ENCODE data around the gene TMEM178B. TPM values are rescaled to one million over a fixed set of nuclear protein-coding genes. Genes with fewer than 3 reads are reported as not detected.
"Not testable (repeated sequence)": the region's sequence is repeated elsewhere in the genome, so short reads cannot be mapped to it uniquely, and the experiment has no call there.

Gene TMEM178B
- total and polyA plus RNA-seq, 9 of the 15 experiments (the other 6 are each of a cell fraction or from before 2014, with no cell fraction given): under 0.01 to 0.03 (median 0.01) TPM; not detected in 5

DNA sequence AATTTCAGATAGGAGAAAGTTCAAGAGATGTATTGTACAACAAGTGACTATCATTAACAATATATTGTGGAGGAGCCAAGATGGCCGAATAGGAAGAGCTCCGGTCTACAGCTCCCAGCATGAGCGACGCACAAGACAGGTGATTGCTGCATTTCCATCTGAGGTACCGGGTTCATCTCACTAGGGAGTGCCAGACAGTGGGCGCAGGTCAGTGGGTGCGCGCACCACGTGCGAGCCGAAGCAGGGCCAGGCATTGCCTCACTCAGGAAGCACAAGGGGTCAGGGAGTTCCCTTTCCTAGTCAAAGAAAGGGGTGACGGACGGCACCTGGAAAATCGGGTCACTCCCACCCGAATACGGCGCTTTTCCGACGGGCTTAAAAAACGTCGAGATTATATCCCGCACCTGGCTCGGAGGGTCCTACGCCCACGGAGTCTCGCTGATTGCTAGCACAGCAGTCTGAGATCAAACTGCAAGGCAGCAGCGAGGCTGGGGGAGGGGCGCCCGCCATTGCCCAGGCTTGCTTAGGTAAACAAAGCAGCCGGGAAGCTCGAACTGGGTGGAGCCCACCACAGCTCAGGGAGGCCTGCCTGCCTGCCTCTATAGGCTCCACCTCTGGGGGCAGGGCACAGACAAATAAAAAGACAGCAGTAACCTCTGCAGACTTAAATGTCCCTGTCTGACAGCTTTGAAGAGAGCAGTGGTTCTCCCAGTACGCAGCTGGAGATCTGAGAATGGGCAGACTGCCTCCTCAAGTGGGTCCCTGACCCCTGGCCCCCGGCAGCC, 41.1 kb upstream of the TMEM178B start:
- H3K9ac ChIP-seq (ENCODE audit: insufficient read depth in 1 of 2, low read depth in 2 of 2, low read length in 2 of 2); H3K36me3 ChIP-seq (ENCODE audit: control insufficient read depth, insufficient read depth, low read length); H3K9me3 ChIP-seq (replicated peaks; ENCODE audit: control insufficient read depth, insufficient read depth, low read depth, low read length); H3K27me3 ChIP-seq (ENCODE audit: control insufficient read depth in 2 of 2, insufficient read depth in 2 of 2, low read length in 2 of 2); DNase-seq (ENCODE audit: extremely low read depth in 1 of 4, low spot score in 3 of 4); H3K9me1 ChIP-seq (ENCODE audit: control insufficient read depth, insufficient read depth, low read length); H4K20me1 ChIP-seq (replicated peaks; ENCODE audit: control insufficient read depth, insufficient read depth, low read length); ATAC-seq; H3K4me1 ChIP-seq (replicated peaks in 1 of 2; ENCODE audit: control insufficient read depth in 2 of 2, insufficient read depth in 2 of 2, low read length in 2 of 2); CTCF ChIA-PET (ENCODE audit: low intra/inter-chr PET ratio); H3K79me2 ChIP-seq (ENCODE audit: control insufficient read depth, insufficient read depth, low read length); in situ Hi-C loops (cut with MboI); intact Hi-C loops (cut with micrococcal nuclease); FAIRE-seq; BruUV-seq (replicated peaks); TF ChIP-seq CEBPG (tag; conservative IDR thresholded peaks at IDR 0.05 in 1 of 2, IDR thresholded peaks at IDR 0.05 in 1 of 2): not testable (repeated sequence)
- 25% methylated on average over 27 of the region's 33 CpGs for WGBS (ENCODE audit: insufficient coverage, low coverage, missing lambda C conversion rate)
- H2AFZ ChIP-seq (ENCODE audit: low read depth, low read length): peak overlapping the region; percentile 91
- peak overlapping the region; percentile 2; the same call in 1 of the 3 replicates for H3K27ac ChIP-seq (ENCODE audit: extremely low read depth, low read depth, low read length)
- H3K4me3 ChIP-seq: 0 out of 2 replicates have a peak overlapping the region, but pooled peaks have one; percentile 3
- peak overlapping the region; percentile 65 for H3K4me2 ChIP-seq (ENCODE audit: insufficient read depth, low read length)
- POLR2A ChIA-PET: interaction anchor here (0.6 kb wide), 1 partner anchor 71 kb away, joined by 3 read pairs; no protein-coding TSS in a partner anchor
- TF ChIP-seq L3MBTL2 (IDR thresholded peaks at IDR 0.05) (peak; percentile 52; the same call in 1 of the 2 replicates), CEBPG (CRISPR knock-in tag; IDR thresholded peaks at IDR 0.05) (peak; percentile 27; the same call in 1 of the 2 replicates), SRF (CRISPR knock-in tag; IDR thresholded peaks at IDR 0.05) (0 out of 4 replicates have a peak, but pooled peaks of 1 of the 2 experiments have one; percentile 18), POLR2G (IDR thresholded peaks at IDR 0.05; ENCODE audit: low read depth, low read length) (peak; percentile 41)
- TF ChIP-seq, protein P1, sequence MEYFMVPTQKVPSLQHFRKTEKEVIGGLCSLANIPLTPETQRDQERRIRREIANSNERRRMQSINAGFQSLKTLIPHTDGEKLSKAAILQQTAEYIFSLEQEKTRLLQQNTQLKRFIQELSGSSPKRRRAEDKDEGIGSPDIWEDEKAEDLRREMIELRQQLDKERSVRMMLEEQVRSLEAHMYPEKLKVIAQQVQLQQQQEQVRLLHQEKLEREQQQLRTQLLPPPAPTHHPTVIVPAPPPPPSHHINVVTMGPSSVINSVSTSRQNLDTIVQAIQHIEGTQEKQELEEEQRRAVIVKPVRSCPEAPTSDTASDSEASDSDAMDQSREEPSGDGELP (CRISPR knock-in tag; IDR thresholded peaks at IDR 0.05; ENCODE audit: borderline replicate concordance): peak; percentile 25; the same call in 1 of the 2 replicates
- TF ChIP-seq, protein P2, sequence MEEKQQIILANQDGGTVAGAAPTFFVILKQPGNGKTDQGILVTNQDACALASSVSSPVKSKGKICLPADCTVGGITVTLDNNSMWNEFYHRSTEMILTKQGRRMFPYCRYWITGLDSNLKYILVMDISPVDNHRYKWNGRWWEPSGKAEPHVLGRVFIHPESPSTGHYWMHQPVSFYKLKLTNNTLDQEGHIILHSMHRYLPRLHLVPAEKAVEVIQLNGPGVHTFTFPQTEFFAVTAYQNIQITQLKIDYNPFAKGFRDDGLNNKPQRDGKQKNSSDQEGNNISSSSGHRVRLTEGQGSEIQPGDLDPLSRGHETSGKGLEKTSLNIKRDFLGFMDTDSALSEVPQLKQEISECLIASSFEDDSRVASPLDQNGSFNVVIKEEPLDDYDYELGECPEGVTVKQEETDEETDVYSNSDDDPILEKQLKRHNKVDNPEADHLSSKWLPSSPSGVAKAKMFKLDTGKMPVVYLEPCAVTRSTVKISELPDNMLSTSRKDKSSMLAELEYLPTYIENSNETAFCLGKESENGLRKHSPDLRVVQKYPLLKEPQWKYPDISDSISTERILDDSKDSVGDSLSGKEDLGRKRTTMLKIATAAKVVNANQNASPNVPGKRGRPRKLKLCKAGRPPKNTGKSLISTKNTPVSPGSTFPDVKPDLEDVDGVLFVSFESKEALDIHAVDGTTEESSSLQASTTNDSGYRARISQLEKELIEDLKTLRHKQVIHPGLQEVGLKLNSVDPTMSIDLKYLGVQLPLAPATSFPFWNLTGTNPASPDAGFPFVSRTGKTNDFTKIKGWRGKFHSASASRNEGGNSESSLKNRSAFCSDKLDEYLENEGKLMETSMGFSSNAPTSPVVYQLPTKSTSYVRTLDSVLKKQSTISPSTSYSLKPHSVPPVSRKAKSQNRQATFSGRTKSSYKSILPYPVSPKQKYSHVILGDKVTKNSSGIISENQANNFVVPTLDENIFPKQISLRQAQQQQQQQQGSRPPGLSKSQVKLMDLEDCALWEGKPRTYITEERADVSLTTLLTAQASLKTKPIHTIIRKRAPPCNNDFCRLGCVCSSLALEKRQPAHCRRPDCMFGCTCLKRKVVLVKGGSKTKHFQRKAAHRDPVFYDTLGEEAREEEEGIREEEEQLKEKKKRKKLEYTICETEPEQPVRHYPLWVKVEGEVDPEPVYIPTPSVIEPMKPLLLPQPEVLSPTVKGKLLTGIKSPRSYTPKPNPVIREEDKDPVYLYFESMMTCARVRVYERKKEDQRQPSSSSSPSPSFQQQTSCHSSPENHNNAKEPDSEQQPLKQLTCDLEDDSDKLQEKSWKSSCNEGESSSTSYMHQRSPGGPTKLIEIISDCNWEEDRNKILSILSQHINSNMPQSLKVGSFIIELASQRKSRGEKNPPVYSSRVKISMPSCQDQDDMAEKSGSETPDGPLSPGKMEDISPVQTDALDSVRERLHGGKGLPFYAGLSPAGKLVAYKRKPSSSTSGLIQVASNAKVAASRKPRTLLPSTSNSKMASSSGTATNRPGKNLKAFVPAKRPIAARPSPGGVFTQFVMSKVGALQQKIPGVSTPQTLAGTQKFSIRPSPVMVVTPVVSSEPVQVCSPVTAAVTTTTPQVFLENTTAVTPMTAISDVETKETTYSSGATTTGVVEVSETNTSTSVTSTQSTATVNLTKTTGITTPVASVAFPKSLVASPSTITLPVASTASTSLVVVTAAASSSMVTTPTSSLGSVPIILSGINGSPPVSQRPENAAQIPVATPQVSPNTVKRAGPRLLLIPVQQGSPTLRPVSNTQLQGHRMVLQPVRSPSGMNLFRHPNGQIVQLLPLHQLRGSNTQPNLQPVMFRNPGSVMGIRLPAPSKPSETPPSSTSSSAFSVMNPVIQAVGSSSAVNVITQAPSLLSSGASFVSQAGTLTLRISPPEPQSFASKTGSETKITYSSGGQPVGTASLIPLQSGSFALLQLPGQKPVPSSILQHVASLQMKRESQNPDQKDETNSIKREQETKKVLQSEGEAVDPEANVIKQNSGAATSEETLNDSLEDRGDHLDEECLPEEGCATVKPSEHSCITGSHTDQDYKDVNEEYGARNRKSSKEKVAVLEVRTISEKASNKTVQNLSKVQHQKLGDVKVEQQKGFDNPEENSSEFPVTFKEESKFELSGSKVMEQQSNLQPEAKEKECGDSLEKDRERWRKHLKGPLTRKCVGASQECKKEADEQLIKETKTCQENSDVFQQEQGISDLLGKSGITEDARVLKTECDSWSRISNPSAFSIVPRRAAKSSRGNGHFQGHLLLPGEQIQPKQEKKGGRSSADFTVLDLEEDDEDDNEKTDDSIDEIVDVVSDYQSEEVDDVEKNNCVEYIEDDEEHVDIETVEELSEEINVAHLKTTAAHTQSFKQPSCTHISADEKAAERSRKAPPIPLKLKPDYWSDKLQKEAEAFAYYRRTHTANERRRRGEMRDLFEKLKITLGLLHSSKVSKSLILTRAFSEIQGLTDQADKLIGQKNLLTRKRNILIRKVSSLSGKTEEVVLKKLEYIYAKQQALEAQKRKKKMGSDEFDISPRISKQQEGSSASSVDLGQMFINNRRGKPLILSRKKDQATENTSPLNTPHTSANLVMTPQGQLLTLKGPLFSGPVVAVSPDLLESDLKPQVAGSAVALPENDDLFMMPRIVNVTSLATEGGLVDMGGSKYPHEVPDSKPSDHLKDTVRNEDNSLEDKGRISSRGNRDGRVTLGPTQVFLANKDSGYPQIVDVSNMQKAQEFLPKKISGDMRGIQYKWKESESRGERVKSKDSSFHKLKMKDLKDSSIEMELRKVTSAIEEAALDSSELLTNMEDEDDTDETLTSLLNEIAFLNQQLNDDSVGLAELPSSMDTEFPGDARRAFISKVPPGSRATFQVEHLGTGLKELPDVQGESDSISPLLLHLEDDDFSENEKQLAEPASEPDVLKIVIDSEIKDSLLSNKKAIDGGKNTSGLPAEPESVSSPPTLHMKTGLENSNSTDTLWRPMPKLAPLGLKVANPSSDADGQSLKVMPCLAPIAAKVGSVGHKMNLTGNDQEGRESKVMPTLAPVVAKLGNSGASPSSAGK (IDR thresholded peaks at IDR 0.05): peak; percentile 79
